HG03097 (cell line): ENCODE measurements around the gene GXYLT2.
A peak's percentile ranks its signal among the peaks of the same experiment; 100 is the strongest.
"Not testable (repeated sequence)": the region's sequence is repeated elsewhere in the genome, so short reads cannot be mapped to it uniquely, and the experiment has no call there.

Experiments
- ATAC-seq: cut with Tn5 transposase; IDR thresholded peaks from one replicate; pipeline ENCODE4 v1.9.1; 2021; ENCODE audit not compliant: unreplicated experiment, low FRiP score

GXYLT2 gene

GRCh38 chr3:72972706-72973030, 84.8 kb downstream of the GXYLT2 start:
- ATAC-seq = no peak

- no peak for ATAC-seq
These were observed 85.3 kb downstream of the GXYLT2 start for GRCh38 chr3:72973031-72973723.

- no peak for ATAC-seq
These were observed 85.9 kb downstream of the GXYLT2 start for GRCh38 chr3:72973786-72974185.

- ATAC-seq = no peak
These were observed 87.1 kb downstream of the GXYLT2 start for GRCh38 chr3:72974956-72975355.

GRCh38 chr3:72976281-72976741, 88.5 kb downstream of the GXYLT2 start:
- ATAC-seq = no peak

- ATAC-seq = no peak
These were observed 89.4 kb downstream of the GXYLT2 start for GRCh38 chr3:72977060-72977808.

GRCh38 chr3:72982609-72983366, 94.9 kb downstream of the GXYLT2 start:
- no peak for ATAC-seq

GRCh38 chr3:72985576-72985975, 97.7 kb downstream of the GXYLT2 start:
- ATAC-seq = no peak

- no peak for ATAC-seq
These were observed 103.0 kb downstream of the GXYLT2 start for GRCh38 chr3:72990701-72991395.

- no peak for ATAC-seq
These were observed 103.7 kb downstream of the GXYLT2 start for GRCh38 chr3:72991522-72991921.

- ATAC-seq = no peak
These were observed 105.5 kb downstream of the GXYLT2 start for GRCh38 chr3:72993391-72993790.

GRCh38 chr3:72995337-72995736, 107.5 kb downstream of the GXYLT2 start:
- no peak for ATAC-seq

GRCh38 chr3:72996121-72996472, 108.3 kb downstream of the GXYLT2 start:
- no peak for ATAC-seq

GRCh38 chr3:72996473-72997333, 108.9 kb downstream of the GXYLT2 start, which contains the start of gene PPP4R2:
PPP4R2 (plus strand) TSS chr3:72996811; CDS start chr3:72997038, 227 bp downstream.
- ATAC-seq = peak; percentile 90

GRCh38 chr3:72997421-72997961, 109.6 kb downstream of the GXYLT2 start:
- ATAC-seq = no peak

- no peak for ATAC-seq
These were observed 110.6 kb downstream of the GXYLT2 start for GRCh38 chr3:72998466-72998865.

GRCh38 chr3:72999951-73000350, 112.1 kb downstream of the GXYLT2 start:
- no peak for ATAC-seq

- not testable (repeated sequence) for ATAC-seq
These were observed 115.2 kb downstream of the GXYLT2 start for GRCh38 chr3:73003050-73003449.

- no peak for ATAC-seq
These were observed 116.5 kb downstream of the GXYLT2 start for GRCh38 chr3:73004316-73004715.
